Lower leg skin (tissue), 4 donors: ENCODE measurements around the gene TLR2. TPM values are rescaled to one million over a fixed set of nuclear protein-coding genes. Genes with fewer than 3 reads are reported as not detected.

Experiments
- DNase-seq, 2 donors: peaks; one replicate each; pipeline ENCODE4 v3.0.0-alpha.2; 2019; ENCODE audit warnings: low spot score in 2 of 2
- H3K4me3 ChIP-seq: fragments of 200-600 bp; sonication (generic); 2 replicates; pipeline ENCODE4 v1.5.1; 2017; ENCODE audit warnings: mild to moderate bottlenecking, low read depth; ENCODE audit not compliant: poor library complexity, severe bottlenecking
- CTCF ChIP-seq, 3 donors: fragments of 450-650 bp; IDR thresholded peaks; one replicate each; pipeline ENCODE4 v1.5.1; 2016; ENCODE audit warnings: antibody characterized with exemption in 3 of 3, mild to moderate bottlenecking in 3 of 3, moderate library complexity in 2 of 3
- POLR2A ChIP-seq, 2 donors: fragments of 450-650 bp; IDR thresholded peaks; one replicate each; pipeline ENCODE4 v1.6.1; 2016 to 2017; ENCODE audit warnings: antibody characterized with exemption in 2 of 2, mild to moderate bottlenecking in 1 of 2, moderate library complexity in 1 of 2
- WGBS, 2 donors: methylation state at CpG; one replicate each; pipeline ENCODE4 v1.1.5; 2018; 5-methylcytosine and 5-hydroxymethylcytosine counted together
- intact Hi-C: fragments of 100-400 bp; cut with DNase I; formaldehyde crosslinking; loops from one replicate; pipeline ENCODE4 v1.15.0; 2023; ENCODE audit warnings: low total_unique reads
- total RNA-seq, 4 donors: library from RNA; depleted of rRNA; stranded (reverse); fragments of >200 nt; gene quantifications; one replicate each; pipeline ENCODE4 v1.1.0, GENCODE V29; 2016

TLR2 gene
- total RNA-seq, 4 donors from 2014 or later: 5.0 to 11.7 (median 7.9) TPM

GRCh38 chr4:153710681-153711080 lies 26.6 kb downstream of the TLR2 start:
- TF ChIP-seq CTCF (IDR thresholded peaks at IDR 0.05): no peak
- TF ChIP-seq POLR2A (IDR thresholded peaks at IDR 0.05): no peak
- WGBS, 2 donors: 87 to 94% methylated on average over 1 of the region's 1 CpG
- intact Hi-C loops: no loop called here
- no peak for DNase-seq
- no peak overlapping the region for H3K4me3 ChIP-seq

- no peak overlapping the region for H3K4me3 ChIP-seq
- intact Hi-C loops: no loop called here
- WGBS, 2 donors: 71 to 76% methylated on average over 2 of the region's 2 CpGs
- DNase-seq: no peak
- no peak for TF ChIP-seq POLR2A (IDR thresholded peaks at IDR 0.05)
- TF ChIP-seq CTCF (IDR thresholded peaks at IDR 0.05): no peak
Observed at GRCh38 chr4:153713866-153714646, 30.0 kb downstream of the TLR2 start.

GRCh38 chr4:153722036-153722435 lies 38.0 kb downstream of the TLR2 start:
- intact Hi-C loops: no loop called here
- no peak for TF ChIP-seq POLR2A (IDR thresholded peaks at IDR 0.05)
- TF ChIP-seq CTCF (IDR thresholded peaks at IDR 0.05): no peak
- 71 to 93% methylated on average over 1 of the region's 1 CpG for WGBS, 2 donors
- DNase-seq: no peak
- H3K4me3 ChIP-seq: no peak overlapping the region

- intact Hi-C loops: no loop called here
- 90 to 96% methylated on average over 2 to 5 of the region's 5 CpGs for WGBS, 2 donors
- H3K4me3 ChIP-seq: no peak overlapping the region
- DNase-seq: no peak
- TF ChIP-seq CTCF (IDR thresholded peaks at IDR 0.05) (no peak), POLR2A (IDR thresholded peaks at IDR 0.05) (no peak)
Observed at GRCh38 chr4:153724606-153725005, 40.5 kb downstream of the TLR2 start.

- no peak for DNase-seq
- no peak for TF ChIP-seq CTCF (IDR thresholded peaks at IDR 0.05)
- no peak for TF ChIP-seq POLR2A (IDR thresholded peaks at IDR 0.05)
- H3K4me3 ChIP-seq: no peak overlapping the region
- 78 to 81% methylated on average over 5 of the region's 5 CpGs for WGBS, 2 donors
- intact Hi-C loops: no loop called here
Observed at GRCh38 chr4:153725136-153725830, 41.2 kb downstream of the TLR2 start.
